Loucy (cell line): Measurements from ENCODE around the gene TRRAP.

Source experiments
- H2AFZ ChIP-seq: fragments of 200-600 bp; sonication (generic); 2 replicates; pipeline ENCODE4 v1.6.0; 2016; ENCODE audit warnings: antibody characterized with exemption, mild to moderate bottlenecking, low read length, moderate library complexity
- H3F3A ChIP-seq: fragments of 200-600 bp; 2 replicates; pipeline ENCODE4 v1.6.0; 2016; ENCODE audit warnings: antibody characterized with exemption, low read depth, mild to moderate bottlenecking
- H3K27me3 ChIP-seq: fragments of 200-600 bp; sonication (generic); 2 replicates; pipeline ENCODE4 v1.6.1; 2014; ENCODE audit warnings: low read length, mild to moderate bottlenecking; ENCODE audit not compliant: insufficient read depth, poor library complexity, severe bottlenecking
- H3K36me3 ChIP-seq: fragments of 200-600 bp; sonication (generic); 2 replicates; pipeline ENCODE4 v1.6.1; 2016; ENCODE audit warnings: low read length; ENCODE audit not compliant: insufficient read depth
- H3K4me1 ChIP-seq: fragments of 200-600 bp; sonication (generic); 2 replicates; pipeline ENCODE4 v1.5.1; 2014; ENCODE audit warnings: low read length, mild to moderate bottlenecking; ENCODE audit not compliant: insufficient read depth, poor library complexity, severe bottlenecking
- H3K4me2 ChIP-seq: fragments of 200-600 bp; sonication (generic); 2 replicates; pipeline ENCODE4 v1.6.0; 2014; ENCODE audit warnings: antibody characterized with exemption, low read length, low read depth, mild to moderate bottlenecking; ENCODE audit not compliant: poor library complexity, severe bottlenecking
- H3K4me3 ChIP-seq: fragments of 200-600 bp; sonication (generic); 2 replicates; pipeline ENCODE4 v1.5.1; 2014; ENCODE audit warnings: low read length, mild to moderate bottlenecking, mixed read lengths; ENCODE audit not compliant: poor library complexity, severe bottlenecking
- H3K79me2 ChIP-seq: fragments of 200-600 bp; sonication (generic); 2 replicates; pipeline ENCODE4 v1.6.1; 2014; ENCODE audit warnings: low read length; ENCODE audit not compliant: insufficient read depth
- H3K9ac ChIP-seq: fragments of 200-600 bp; sonication (generic); 2 replicates; pipeline ENCODE4 v1.6.0; 2014; ENCODE audit warnings: mild to moderate bottlenecking, low read depth, low read length, moderate library complexity; ENCODE audit not compliant: poor library complexity, severe bottlenecking
- H3K9me2 ChIP-seq: fragments of 200-600 bp; sonication (generic); replicated peaks from 2 replicates; pipeline ENCODE4 v1.6.1; 2016; ENCODE audit warnings: low read depth, low read length, mixed read lengths
- H3K9me3 ChIP-seq: fragments of 200-600 bp; sonication (generic); 2 replicates; pipeline ENCODE4 v1.6.1; 2014; ENCODE audit warnings: mild to moderate bottlenecking, antibody characterized with exemption, low read length, low read depth; ENCODE audit not compliant: insufficient read depth
- H4K20me1 ChIP-seq: fragments of 200-600 bp; sonication (generic); 2 replicates; pipeline ENCODE4 v1.6.0; 2014; ENCODE audit warnings: antibody characterized with exemption, low read length, mild to moderate bottlenecking; ENCODE audit not compliant: insufficient read depth, poor library complexity, severe bottlenecking
- CTCF ChIP-seq: fragments of 200-600 bp; sonication (generic); conservative IDR thresholded peaks from 2 replicates; pipeline ENCODE4 v1.5.1; 2014; ENCODE audit warnings: mild to moderate bottlenecking, antibody characterized with exemption, low read length
- EZH2phosphoT487 ChIP-seq: fragments of 200-600 bp; IDR thresholded peaks from 2 replicates; pipeline ENCODE4 v1.6.1; 2018; ENCODE audit warnings: antibody characterized with exemption, mild to moderate bottlenecking, moderate library complexity, borderline replicate concordance

TRRAP gene

GRCh38 chr7:98963305-98963704, 85.0 kb downstream of the TRRAP start:
- H3F3A ChIP-seq: no peaks in the 10 kb centered on the region
- H3K27me3 ChIP-seq: no peaks in the 10 kb centered on the region
- H3K4me1 ChIP-seq: no peaks in the 10 kb centered on the region
- H3K9me3 ChIP-seq: no peaks in the 10 kb centered on the region
- no peak overlapping the region for H3K9ac ChIP-seq
- H3K4me3 ChIP-seq: no peak overlapping the region
- no peaks in the 10 kb centered on the region for H4K20me1 ChIP-seq
- peaks cover 95% of the 10 kb centered on the region for H3K36me3 ChIP-seq
- TF ChIP-seq EZH2phosphoT487 (no peak), CTCF (no peak)
- H3K79me2 ChIP-seq: no peaks in the 10 kb centered on the region
- H3K9me2 ChIP-seq: no peaks in the 10 kb centered on the region
- H3K4me2 ChIP-seq: no peak overlapping the region
- no peak overlapping the region for H2AFZ ChIP-seq

DNA sequence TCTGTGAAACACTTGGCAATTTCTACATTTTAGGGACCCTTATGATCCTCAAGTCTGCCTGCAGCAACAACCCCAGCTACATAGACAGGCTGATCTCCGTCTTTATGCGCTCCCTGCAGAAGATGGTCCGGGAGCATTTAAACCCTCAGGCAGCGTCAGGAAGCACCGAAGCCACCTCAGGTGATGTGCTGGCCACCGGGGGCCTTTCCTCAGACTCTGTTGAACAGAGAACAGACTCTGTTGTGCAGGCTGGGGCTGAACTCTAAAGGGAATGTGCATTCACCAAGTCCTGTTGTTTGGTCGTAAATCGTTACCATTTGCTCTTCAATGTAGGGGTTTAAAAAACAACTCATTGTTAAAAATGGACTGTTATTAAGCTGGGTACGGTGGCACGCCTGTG, 86.3 kb downstream of the TRRAP start:
- H3K36me3 ChIP-seq: peaks cover 95% of the 10 kb centered on the region

DNA sequence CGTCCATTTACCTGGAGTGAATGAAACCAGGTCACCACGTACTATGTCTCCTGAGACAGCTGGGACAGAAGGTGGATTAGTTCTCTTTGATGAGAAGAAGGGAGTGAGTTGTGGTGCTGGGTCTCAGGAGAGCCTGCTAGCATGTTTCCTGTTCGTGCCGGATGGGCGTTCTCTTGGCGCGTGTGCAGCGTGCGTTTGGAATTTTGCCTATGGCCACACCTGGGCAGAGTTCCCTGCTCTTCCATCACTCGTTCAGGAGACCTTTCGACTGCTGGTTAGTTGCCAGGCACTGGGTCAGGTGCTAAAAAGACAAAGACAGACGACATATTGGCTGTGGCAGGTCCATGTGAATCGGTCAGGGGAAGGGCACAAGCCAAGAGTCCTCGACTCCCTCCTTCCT, 90.3 kb downstream of the TRRAP start:
- Histone ChIP-seq H3K4me1 (no peaks in the 10 kb centered on the region), H3K4me2 (no peak overlapping the region), H3K79me2 (no peaks in the 10 kb centered on the region), H3F3A (no peaks in the 10 kb centered on the region), H3K9ac (no peak overlapping the region), H3K9me2 (no peaks in the 10 kb centered on the region), H3K4me3 (no peak overlapping the region), H2AFZ (no peak overlapping the region), H3K27me3 (no peaks in the 10 kb centered on the region), H4K20me1 (no peaks in the 10 kb centered on the region), H3K9me3 (no peaks in the 10 kb centered on the region), H3K36me3 (peaks cover 95% of the 10 kb centered on the region)
- TF ChIP-seq EZH2phosphoT487: no peak
- no peak for TF ChIP-seq CTCF

More for the DNA sequence above, 86.3 kb downstream of the TRRAP start:
- H3K27me3 ChIP-seq: no peaks in the 10 kb centered on the region
- H3K4me2 ChIP-seq: no peak overlapping the region
- H3F3A ChIP-seq: no peaks in the 10 kb centered on the region
- H3K9me3 ChIP-seq: no peaks in the 10 kb centered on the region
- TF ChIP-seq CTCF: no peak
- TF ChIP-seq EZH2phosphoT487: no peak
- H3K79me2 ChIP-seq: no peaks in the 10 kb centered on the region
- H3K4me1 ChIP-seq: no peaks in the 10 kb centered on the region
- no peak overlapping the region for H2AFZ ChIP-seq
- no peak overlapping the region for H3K9ac ChIP-seq
- no peaks in the 10 kb centered on the region for H3K9me2 ChIP-seq
- no peak overlapping the region for H3K4me3 ChIP-seq
- no peaks in the 10 kb centered on the region for H4K20me1 ChIP-seq
